ENCODE data around the gene ANKRD33B. TPM values are rescaled to one million over a fixed set of nuclear protein-coding genes. Genes with fewer than 3 reads are reported as not detected.

The ANKRD33B gene
- total RNA-seq, 1 experiment from 2014 or later, result 3.1 TPM

DNA sequence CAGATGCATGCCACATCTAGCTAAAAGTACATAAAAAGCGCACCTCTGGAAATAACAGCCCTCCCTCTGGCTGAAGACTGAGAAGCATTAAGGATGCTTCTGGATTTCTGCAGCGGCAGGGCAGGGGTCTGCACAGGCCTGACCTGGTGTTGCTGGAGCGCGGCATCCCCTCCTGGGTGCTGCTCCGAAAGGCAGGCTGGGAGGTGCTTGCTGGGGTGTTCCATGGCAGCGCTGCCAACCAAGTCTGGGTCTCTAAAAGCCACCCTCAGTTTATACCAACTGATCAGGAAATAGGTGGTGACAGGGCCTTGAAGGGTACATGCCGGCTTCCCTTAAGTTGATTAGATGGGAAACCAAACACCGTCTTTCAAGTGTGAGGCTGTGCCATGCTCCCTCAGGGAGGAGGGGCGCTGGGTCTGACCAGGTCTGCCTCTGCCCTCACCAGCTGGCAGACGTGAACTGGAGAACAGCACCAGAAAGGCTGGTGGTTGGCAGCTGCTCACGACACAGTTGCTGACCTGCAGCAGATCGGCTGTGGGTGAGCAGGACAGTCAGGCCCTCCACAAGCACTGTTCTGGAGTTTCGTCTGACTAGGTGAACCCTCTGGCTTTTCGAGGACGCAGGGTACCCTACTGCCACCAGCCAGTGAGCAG, 115.6 kb downstream of the ANKRD33B start:
- POLR2A ChIA-PET, result no interaction called here

DNA sequence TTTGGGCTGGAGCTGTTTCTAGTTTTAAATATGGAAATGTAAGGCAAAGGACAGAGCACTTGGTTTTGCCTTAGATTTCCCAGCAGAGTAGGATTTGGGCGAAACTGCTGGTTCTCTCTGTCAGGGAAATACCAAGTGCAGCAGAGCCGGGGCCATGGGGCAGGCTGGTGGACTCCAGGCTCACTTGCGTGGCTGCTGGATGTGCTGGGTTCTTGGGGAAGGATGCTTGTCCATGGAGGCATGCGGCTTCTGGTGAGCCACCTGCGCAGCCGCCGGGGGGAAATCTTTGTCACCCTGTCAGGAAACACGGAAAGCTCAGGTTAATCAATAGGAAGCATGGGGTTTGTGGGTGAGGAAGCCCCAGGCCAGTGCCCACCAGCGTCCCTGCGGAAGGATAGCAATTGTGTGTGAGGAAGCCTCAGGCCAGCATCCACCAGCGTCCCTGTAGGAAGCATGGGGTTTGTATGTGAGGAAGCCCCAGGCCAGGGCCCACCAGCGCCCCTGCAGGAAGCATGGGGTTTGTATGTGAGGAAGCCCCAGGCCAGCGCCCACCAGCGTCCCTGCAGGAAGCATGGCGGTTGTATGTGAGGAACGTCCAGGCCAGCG, 117.1 kb downstream of the ANKRD33B start:
- no peaks in the 10 kb centered on the region for H3K27me3 Mint-ChIP-seq (ENCODE audit: insufficient read depth, unreplicated experiment)
- intact Hi-C loops (cut with micrococcal nuclease), result no loop called here
- DNase-seq (ENCODE audit: unreplicated experiment), result no peak
- no peaks in the 10 kb centered on the region for H3K4me1 Mint-ChIP-seq (ENCODE audit: insufficient read depth, unreplicated experiment)
- TF ChIP-seq, protein P1, sequence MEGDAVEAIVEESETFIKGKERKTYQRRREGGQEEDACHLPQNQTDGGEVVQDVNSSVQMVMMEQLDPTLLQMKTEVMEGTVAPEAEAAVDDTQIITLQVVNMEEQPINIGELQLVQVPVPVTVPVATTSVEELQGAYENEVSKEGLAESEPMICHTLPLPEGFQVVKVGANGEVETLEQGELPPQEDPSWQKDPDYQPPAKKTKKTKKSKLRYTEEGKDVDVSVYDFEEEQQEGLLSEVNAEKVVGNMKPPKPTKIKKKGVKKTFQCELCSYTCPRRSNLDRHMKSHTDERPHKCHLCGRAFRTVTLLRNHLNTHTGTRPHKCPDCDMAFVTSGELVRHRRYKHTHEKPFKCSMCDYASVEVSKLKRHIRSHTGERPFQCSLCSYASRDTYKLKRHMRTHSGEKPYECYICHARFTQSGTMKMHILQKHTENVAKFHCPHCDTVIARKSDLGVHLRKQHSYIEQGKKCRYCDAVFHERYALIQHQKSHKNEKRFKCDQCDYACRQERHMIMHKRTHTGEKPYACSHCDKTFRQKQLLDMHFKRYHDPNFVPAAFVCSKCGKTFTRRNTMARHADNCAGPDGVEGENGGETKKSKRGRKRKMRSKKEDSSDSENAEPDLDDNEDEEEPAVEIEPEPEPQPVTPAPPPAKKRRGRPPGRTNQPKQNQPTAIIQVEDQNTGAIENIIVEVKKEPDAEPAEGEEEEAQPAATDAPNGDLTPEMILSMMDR (IDR thresholded peaks at IDR 0.05; ENCODE audit: unreplicated experiment), result no peak
- no peaks in the 10 kb centered on the region for H3K9me3 Mint-ChIP-seq (ENCODE audit: unreplicated experiment)
- peaks cover 24% of the 10 kb centered on the region for H3K36me3 Mint-ChIP-seq (ENCODE audit: insufficient read depth, unreplicated experiment)
- ChIA-PET POLR2A (no interaction called here), CTCF (interaction anchor here (0.6 to 1.0 kb wide), 2 partner anchors 18 to 228 kb away, joined by 3 read pairs; no protein-coding TSS in a partner anchor)
- H3K4me3 Mint-ChIP-seq (ENCODE audit: unreplicated experiment), result no peak overlapping the region
- no TSS peak for BruUV-seq (replicated peaks)
- H3K27ac Mint-ChIP-seq (ENCODE audit: low read depth, unreplicated experiment), result no peak overlapping the region

More for the DNA sequence above, 115.6 kb downstream of the ANKRD33B start:
- no peaks in the 10 kb centered on the region for H3K9me3 Mint-ChIP-seq (ENCODE audit: unreplicated experiment)
- intact Hi-C loops (cut with micrococcal nuclease), result no loop called here
- CTCF ChIA-PET, result interaction anchor here (0.6 to 1.1 kb wide), 4 partner anchors 7 to 54 kb away, joined by 3 to 5 read pairs (median 3); no protein-coding TSS in a partner anchor
- no peak overlapping the region for H3K27ac Mint-ChIP-seq (ENCODE audit: low read depth, unreplicated experiment)
- BruUV-seq (replicated peaks), result no TSS peak
- TF ChIP-seq, protein P1 (IDR thresholded peaks at IDR 0.05; ENCODE audit: unreplicated experiment), result no peak
- peaks cover 24% of the 10 kb centered on the region for H3K36me3 Mint-ChIP-seq (ENCODE audit: insufficient read depth, unreplicated experiment)
- DNase-seq (ENCODE audit: unreplicated experiment), result no peak
- no peak overlapping the region for H3K4me3 Mint-ChIP-seq (ENCODE audit: unreplicated experiment)
- no peaks in the 10 kb centered on the region for H3K27me3 Mint-ChIP-seq (ENCODE audit: insufficient read depth, unreplicated experiment)
- H3K4me1 Mint-ChIP-seq (ENCODE audit: insufficient read depth, unreplicated experiment), result no peaks in the 10 kb centered on the region

DNA sequence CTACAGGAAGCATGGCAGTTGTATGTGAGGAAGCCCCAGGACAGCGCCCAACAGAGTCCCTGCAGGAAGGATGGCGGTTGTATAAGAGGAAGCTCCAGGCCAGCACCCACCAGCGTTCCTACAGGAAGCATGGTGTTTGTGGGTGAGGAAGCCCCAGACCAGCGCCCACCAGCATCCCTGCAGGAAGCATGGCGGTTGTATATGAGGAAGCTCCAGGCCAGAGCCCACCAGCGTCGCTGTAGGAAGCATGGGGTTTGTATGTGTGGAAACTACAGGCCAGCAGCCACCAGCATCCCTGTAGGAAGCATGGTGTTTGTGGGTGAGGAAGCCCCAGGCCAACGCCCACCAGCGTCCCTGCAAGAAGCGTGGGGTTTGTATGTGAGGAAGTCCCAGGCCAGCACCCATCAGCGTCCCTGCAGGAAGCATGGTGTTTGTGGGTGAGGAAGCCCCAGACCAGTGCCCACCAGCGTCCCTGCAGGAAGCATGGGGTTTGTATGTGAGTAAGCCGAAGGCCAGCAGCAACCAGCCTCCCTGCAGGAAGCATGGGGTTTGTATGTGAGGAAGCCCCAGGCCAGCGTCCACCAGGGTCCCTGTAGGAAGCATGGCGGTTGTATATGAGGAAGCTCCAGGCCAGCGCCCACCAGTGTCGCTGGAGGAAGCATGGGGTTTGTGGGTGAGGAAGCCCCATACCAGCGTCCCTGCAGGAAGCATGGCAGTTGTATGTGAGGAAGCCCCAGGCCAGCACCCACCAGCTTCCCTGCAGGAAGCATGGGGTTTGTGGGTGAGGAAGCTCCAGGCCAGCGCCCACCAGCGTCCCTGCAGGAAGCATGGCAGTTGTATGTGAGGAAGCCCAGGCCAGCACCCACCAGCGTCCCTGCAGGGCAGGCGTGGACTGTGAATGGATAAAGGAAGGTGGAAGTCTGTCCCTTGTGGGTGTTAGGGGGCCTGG, 118.1 kb downstream of the ANKRD33B start:
- Mint-ChIP-seq H3K4me1 (ENCODE audit: insufficient read depth, unreplicated experiment) (no peaks in the 10 kb centered on the region), H3K36me3 (ENCODE audit: insufficient read depth, unreplicated experiment) (peaks cover 24% of the 10 kb centered on the region), H3K27ac (ENCODE audit: low read depth, unreplicated experiment) (peak overlapping the region; percentile 23), H3K9me3 (ENCODE audit: unreplicated experiment) (no peaks in the 10 kb centered on the region), H3K4me3 (ENCODE audit: unreplicated experiment) (no peak overlapping the region), H3K27me3 (ENCODE audit: insufficient read depth, unreplicated experiment) (no peaks in the 10 kb centered on the region)
- TF ChIP-seq, protein P1 (IDR thresholded peaks at IDR 0.05; ENCODE audit: unreplicated experiment), result no peak
- ChIA-PET POLR2A (no interaction called here), CTCF (no interaction called here)
- intact Hi-C loops (cut with micrococcal nuclease), result no loop called here
- DNase-seq (ENCODE audit: unreplicated experiment), result no peak
- BruUV-seq (replicated peaks), result no TSS peak
